GM21360 (cell line): ENCODE measurements around the gene COPG2.

Source experiments
- ATAC-seq: cut with Tn5 transposase; IDR thresholded peaks from one replicate; pipeline ENCODE4 v1.9.1; 2021; ENCODE audit warnings: mild to moderate bottlenecking, moderate library complexity; ENCODE audit not compliant: unreplicated experiment

COPG2 gene

DNA sequence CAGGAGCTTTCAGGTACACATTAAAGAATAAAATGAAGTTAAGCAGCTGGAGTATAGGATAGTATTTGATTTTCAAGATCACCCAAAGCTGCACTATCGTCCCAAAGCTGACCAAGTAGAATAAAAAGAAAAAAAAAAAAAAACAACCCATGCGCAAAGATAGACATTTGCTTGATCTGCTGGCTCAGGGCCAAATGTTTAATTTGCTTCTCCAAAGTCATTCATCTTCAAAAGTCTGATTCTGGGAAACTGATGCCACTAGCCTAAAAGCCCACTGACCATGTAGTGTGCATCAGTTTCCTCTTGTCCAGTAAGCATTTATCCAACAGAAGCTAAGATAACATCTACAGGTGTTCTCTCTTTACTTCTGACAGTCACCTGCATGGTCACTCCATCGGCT is 162.2 kb downstream of the COPG2 start:
- ATAC-seq: no peak

DNA sequence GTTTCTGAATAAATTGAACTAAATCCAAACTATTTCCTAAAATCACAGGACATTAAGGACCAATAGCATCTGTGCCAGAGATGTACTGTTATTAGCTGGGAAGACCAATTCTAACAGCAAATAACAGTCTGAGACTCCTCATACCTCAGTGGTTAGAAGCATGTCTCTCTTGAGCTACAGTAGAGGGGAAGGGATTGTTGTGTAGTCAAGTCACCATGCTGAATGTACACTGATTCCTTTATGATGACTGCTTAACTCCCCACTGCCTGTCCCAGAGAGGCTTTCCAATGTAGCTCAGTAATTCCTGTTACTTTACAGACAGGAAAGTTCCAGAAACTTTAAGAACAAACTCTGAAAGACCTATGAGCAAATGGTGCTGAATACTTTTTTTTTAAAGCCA is 162.8 kb downstream of the COPG2 start:
- no peak for ATAC-seq

DNA sequence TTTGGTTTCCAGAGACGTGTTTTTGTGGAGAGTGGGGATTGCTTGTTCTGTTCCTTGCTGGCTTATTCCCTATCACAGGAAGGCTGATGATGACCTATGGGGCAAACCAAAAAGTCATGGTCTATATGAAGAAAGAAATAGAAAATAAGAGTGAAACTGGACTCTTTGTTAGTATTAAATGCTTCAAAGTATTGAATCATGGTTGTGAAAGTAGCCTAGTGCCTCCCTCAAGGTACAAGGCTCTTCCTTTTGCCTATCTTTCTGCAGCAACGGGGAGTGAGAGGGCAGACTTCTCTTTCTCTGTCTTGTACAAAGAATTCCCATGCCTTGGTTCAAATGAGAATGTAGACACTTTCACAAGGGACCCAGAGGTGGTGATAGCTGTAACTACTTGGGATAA is 167.6 kb downstream of the COPG2 start:
- no peak for ATAC-seq

DNA sequence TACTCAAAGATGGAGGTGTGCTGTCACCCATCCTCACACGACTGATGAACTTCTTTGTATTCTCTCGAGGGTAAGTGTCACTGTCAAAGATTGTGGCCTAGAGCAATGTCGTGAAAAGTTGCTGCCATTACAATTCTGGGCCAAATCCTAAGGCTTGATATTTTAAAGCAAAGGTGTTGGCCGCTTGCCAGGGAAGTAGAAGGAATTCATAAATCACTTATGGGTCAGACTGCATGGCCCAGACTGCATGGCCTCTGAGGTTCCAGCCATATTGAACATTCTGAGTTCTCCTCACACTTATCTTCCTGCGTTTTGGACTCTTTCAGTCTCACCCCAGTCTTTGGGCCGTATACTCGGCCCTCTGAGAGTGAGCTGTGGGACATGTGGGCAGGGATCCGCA is 168.1 kb downstream of the COPG2 start:
- ATAC-seq: no peak

DNA sequence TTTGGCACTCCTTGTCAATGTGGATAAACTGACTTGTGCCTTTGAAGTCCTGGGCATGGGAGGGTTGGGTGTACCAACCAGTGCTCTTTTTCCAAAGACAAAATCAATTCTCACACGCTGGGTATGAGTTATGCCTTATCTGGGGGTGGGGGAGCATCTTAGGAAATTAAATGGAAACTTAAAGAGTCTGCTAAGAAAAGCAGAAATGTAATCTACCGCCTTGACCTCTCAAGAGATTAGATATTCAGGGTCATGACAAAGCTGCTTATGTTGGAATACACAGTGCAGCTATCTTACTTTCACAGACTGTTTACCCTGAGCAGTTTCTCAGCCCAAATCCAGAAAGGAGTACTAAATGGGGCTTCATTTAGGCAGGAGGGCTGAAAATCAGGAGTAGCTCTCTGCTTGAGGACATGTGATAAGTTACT is 174.1 kb downstream of the COPG2 start:
- ATAC-seq: no peak

DNA sequence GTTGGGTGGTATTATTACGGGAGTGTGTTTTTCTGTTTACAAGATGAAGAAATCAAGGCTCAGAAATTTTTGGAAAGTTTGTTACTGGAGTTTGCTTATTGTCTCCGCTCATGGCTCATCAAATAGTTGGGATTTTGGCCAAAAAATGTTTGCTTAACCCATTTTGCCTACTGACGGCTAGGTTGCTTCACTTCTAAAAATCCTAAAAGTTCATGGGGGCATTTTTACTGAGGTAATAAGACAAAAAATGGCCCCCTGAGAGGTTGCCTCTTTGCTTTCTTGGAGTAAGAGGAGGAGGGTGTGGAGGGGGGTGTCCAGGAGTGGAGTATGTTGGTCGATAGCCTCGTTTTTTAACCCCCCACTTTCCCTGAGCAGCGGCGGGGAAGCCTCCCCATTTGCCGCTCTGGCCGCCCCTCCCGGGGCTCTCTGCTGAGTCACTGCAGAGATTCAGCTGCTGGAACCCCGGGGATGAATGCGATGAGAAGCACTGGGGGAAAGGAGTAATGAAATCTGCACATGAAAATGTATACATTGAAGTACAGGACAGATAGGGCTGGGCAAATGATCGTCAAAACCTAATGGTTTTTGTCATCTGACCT is 175.2 kb downstream of the COPG2 start:
- no peak for ATAC-seq

DNA sequence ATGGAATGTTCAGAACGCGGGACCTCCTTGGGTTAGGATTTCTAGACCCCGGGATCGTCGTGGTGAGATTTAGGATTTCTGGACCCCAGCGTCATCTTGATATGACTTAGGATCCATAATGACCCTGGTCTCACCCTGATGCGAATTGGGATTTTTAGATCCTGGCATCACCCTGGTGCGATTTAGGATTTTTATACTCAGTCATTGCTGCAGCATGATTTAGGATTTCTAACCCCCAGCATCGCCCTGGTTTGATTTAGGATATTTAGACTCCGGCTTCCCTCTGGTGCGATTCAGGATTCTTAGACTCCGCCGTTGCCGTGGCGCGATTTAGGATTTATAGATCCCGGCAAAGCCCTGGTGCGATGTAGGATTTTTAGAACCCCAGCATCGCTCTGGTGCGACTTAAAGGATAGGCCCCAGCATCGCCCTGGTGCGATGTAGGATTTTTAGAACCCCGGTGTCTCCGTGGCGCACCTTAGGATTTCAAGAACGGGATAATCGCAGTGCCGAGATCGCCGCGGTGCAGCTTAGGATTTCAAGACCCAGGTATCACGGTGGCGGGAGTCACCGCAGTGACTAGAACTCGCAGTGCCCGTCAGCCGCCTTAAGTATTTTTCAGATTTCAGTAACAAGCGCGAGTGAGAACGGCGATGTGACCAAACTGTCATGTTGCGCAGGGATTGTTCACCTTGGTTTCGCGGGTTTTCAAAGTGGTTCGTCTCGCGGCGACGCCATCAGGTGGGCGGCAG is 175.8 kb downstream of the COPG2 start:
- no peak for ATAC-seq

DNA sequence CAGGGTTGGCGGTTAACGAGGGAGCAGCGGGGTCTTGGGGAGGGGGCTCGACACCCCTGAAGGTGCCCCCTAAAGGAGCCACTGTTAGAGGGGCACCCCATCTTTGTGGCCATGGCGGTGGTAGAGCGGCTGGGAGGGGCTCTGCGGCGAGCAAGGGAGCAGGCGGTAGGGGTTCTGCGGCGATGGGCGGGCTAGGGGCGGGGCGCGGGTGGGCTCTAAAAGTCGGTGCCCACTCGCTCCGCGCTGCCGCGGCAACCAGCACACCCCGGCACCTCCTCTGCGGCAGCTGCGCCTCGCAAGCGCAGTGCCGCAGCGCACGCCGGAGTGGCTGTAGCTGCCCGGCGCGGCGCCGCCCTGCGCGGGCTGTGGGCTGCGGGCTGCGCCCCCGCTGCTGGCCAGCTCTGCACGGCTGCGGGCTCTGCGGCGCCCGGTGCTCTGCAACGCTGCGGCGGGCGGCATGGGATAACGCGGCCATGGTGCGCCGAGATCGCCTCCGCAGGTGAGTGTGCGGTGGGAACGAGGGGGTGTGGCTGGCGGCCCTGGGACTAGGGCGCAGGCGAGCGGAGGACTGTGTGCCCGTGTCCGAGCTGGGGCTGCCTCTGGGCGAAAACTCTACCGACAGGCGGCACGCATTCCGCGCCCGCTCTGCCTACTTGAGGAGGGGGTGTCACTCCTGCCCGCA is 176.6 kb downstream of the COPG2 start, which contains the start of gene MEST:
TSS of gene MEST (plus strand) at position 245 of the 682 bp plus-strand sequence. CDS start at position 474, 229 bp downstream.
- no peak for ATAC-seq

DNA sequence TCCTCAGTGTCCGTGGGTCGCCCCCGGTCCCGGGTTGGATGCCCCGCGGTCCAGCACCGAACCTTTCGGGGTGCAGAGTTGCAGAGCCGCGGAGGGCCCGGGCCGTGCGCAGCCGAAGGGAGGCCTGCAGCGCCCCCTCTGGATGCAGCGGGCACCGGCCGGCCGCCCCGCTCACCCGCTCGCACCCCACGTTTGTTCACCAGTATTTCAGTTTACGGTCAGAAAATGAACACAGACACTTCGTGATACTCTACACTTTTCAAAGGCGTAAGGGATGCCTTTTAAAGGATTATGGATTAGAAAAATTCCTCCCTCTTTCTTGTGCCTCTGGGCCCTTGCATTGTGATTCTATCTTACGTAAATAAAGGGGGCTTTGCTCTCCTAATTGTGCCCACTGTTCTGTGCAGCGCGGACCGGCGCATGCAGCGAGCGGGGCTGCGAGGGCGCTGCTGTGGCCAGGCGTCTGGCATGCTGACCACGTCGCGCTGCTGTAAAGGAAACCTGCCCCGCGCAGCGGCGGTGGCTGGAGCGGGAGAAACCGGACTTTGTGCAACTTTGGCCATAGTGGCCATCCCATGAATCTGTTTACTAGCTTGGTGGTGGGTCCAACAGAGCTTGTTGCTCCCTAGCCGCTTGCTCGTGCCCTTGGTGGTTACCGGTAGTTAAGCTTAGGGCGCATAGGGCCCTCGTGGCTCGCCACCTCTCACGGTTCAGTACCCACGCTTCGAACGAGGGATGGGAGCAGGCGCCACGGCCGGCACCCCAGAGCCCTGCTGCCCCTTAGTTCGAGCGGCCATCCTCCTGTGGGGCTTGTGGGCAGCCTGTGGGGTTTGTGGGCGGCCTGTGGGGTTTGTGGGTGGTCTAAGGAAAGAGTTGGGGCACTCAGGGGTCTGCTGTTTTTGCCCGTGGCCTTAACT is 177.4 kb downstream of the COPG2 start:
- ATAC-seq: no peak

DNA sequence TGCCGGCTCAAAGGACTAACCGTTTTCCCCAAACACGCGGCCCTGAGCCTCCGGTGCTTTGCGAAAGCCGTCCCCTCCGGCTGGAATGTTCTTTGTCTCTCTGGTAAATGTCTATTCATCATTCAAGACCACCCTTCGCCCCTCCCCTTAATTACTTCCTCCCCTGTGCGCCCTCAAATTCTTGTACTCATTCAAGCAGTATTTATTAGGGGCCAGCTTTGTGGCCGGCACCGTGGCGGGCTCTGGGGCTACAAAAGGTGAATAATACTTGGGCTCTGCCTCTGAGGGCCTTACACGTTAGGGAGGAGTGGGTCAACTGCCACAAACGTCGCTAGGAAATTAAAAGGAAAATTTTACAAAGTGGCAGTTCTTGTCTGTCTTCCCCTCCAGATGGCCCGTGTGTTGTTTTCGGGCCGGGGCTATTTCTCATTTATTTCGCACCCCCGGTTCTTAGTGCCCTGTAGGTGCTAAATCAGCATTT is 178.2 kb downstream of the COPG2 start:
- no peak for ATAC-seq

DNA sequence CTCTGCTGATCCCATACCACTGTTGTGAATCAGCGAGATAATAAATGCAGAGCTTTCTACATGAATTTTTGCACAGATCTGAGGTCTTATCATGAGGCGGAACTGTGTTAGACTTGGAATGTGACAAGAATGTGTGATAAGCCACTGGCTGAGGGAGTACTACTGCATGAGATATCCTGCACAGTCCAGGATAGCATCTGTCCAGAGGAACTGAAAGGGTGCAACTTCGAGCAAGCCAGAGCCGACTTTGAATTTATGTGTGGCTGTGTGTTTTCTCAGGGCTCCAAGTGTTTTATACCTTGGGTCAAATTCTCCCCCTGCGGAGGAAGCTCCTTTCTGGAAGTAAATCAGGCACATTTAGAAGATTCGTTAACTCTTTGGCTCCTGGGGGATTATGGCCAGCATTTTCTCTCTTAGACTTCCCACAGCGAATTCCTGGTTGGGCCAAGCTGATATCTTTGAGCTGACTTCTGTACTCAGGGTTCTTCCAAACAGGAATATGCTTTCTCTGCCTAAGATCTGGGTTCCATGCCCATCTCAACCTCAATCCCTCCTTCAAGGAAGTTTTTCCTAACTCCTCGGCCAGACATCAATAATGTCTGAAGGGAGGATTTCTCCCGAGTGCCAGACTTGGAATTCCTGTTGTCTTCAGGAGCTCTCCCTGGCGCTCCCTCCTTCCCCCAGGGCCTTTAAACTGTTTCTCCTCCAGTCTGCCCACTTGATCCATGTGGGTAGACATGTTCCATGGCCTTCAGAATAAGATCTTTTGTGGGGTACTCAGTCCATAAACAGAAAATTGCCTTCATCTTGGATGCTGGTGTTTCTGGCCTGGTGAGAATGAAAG is 179.2 kb downstream of the COPG2 start:
- ATAC-seq: no peak

DNA sequence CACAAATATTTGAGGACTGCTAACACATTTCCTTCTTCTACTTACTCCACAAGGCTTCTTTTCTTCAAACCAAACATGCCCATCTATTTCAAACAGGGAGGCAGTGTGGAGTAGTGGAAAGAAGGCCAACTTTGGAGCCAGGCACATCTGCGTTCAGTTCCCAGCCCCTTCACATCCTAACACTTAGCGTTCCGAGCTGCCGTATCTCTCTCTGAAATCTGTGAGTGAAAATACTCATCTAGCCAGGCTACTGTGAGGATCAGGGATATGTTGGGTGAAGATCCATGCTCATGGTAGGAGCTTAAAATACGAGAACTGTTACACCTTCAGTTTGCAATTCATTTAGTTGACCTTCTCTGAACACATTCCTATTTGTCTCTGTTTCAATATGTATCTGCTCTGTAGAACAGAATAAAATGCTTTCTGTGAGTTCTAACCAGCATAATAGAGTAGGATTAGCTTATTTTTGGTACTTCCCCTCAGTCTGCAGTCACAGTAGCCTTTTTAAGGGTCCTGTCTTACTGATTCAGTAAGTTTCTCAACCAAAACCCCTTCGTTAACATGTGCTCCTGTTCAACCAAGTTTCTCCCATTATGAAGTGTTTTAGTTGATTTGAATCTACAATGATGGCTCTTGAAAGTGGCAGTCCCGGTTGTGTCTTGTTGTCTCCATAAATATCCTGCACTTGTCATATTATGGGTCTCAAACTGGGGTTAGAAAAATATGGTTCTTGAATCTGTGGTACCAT is 180.0 kb downstream of the COPG2 start:
- ATAC-seq: no peak

DNA sequence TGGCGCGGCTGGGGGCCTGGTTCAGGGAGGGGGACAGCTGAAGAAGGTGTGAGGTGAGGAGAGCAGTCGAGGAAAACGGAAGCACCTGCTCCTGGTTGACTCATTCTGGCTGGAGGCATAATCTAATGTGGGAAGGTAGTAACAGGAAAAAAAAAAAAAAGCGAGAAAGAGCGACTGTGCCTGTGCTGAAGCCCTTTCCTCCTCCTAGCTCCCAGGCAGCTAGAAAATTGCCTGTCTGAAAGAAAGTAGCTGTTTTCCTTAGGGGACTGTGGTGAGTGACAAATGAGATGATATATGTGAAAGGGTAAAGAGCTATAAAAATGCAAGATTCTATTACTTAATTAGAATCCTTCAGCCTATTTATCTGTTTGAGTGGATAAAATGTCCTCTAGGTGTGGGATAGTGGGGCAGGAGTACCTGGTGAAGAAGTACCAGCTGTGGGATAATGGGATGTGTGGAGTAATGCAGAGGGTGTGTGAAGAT is 181.6 kb downstream of the COPG2 start:
- ATAC-seq: no peak

DNA sequence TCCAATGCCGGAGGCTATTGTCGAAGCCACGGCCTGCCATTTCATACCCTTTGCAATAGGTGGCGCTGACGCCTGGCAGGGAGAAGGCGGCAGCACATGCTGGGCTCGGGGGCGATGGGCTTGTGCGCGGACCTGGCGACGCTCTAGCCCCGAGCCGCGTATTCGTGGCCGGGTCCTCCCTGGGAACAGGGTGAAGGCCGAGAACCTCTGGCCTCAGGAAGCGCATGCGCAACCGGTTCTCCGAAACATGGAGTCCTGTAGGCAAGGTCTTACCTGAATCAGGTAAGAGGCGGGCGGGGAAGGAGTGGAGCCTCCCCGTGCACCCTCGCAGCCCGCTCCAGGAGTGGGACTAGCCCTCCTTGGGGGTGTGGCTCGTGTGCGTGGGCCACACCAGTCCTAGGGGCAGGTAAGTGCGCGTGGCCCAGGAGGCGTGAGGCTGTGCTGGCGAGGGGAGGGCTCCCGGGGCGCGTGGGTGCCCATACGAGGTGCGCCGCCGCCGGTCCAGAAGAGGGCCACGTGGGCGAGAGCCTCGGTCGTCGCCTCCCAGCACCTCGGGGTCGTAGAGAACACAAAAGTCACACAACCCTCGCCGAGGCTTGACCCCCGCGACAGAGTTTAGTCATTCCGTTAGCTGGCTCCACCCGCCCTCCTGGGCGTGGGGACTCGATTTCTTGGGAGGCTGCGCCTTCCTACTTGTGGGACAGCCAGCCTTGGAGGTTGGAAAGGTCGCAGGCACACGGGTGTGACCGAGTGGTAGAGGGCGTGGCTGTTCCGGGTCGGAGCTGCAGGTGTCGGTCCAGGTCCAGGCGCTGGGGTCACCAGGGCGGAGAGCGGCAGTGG is 182.2 kb downstream of the COPG2 start:
- peak; percentile 61 for ATAC-seq

DNA sequence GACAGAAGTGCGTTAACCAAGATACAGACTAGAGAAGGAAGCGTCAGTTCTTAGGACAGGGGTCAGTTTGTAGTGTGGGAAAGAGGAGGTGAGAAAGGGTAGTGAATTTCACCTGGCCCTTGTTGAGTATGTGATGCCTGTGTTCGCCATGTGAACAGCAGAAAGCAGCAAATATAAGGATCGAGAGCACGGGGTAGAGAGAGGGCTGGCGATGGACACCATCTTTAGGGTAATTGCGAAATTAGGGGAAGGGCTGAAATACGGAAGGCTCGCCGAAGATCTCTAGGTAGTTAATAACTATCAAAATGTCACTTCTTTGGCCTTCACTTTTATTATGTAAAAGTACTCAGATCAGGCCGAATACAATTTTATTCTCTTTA is 182.8 kb downstream of the COPG2 start:
- ATAC-seq: no peak

DNA sequence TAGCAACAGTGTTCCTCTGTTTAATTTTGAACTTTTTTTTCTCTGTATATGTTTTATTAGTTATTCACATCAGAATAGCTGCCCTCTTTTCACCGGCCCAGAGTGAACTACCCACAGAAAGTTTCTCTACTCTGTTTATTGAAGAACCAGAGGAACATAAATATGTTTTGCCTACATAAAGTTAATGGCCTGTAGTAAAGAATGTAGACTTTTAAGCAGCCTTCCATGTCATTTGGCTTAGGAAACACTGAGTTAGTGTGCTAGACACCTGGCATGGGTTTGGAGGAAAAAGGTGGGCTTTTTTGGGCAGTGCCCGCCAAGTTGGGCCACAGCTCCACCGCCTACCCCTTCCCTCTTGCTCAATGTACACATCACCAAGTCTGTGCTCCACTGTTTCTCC is 185.5 kb downstream of the COPG2 start:
- no peak for ATAC-seq

DNA sequence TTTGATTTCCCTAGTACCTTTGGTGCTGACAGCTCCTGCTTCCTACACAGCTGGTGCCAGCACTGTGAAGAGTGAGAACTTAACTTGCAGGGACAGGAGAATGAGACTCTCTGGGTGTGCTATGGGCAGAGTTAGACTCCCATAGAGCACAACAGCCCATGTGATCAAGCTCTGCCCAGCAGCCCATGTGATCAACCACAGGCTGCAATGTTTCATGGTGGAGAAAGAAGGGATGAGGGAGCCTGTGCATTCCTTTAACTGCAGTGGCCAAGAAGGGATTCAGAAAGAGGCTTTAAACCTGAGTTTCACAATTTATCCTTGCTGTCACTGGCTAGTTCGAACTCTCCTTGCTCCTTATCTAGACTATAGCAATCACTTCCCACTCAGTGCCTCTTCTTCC is 186.7 kb downstream of the COPG2 start:
- ATAC-seq: no peak

DNA sequence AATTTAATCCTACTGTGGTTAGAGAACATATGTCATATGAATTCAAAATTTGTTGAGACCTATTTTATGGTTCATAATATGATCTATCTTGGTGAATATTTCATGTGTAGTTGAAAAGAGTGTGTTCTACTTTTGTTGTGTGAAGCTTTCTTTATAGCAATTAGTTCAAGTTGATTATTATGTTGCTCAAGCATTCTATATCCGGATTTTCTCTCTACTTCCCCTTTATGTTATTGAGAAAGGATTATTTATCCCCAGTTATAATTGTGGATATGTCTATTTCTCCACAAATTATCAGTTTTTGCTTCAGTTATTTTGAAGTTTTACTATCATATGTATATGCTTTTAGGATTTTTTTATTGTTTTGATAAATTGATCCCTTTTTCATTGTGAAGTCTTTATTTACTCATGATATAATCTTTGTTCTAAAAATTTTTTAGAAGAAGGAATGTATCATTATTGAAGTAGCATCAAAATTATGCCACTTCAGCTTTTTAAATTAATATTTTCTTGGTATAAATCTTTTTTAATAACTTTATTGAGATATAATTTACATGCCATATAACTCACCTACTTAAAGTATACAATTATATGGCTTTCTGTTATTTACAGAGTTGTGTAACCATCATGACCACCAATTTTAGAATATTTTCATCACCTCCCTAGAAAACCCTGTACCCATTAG is 188.7 kb downstream of the COPG2 start:
- no peak for ATAC-seq
